Thyroid gland (tissue), 4 donors: ENCODE measurements around the gene MESP2. TPM values are rescaled to one million over a fixed set of nuclear protein-coding genes. Genes with fewer than 3 reads are reported as not detected.

Experiments used
- DNase-seq, 2 donors: peaks; one replicate each; pipeline ENCODE4 v3.0.0-alpha.2; 2019
- H3K27ac ChIP-seq, 3 donors: fragments of 200-600 bp; sonication (generic); 1 replicate in 2 of 3; 2 replicates in 1 of 3; pipeline ENCODE4 v1.5.1; 2016 to 2019; ENCODE audit warnings: mild to moderate bottlenecking in 1 of 3, moderate library complexity in 1 of 3
- H3K27me3 ChIP-seq: fragments of 200-600 bp; sonication (generic); one replicate; pipeline ENCODE4 v1.5.1; 2019
- H3K36me3 ChIP-seq, 2 donors: fragments of 200-600 bp; sonication (generic); one replicate each; pipeline ENCODE4 v1.5.1; 2016 to 2019
- H3K4me1 ChIP-seq, 2 donors: fragments of 200-600 bp; sonication (generic); one replicate each; pipeline ENCODE4 v1.5.1; 2017 to 2019
- H3K4me3 ChIP-seq, 3 donors: fragments of 200-600 bp; sonication (generic); replicated peaks in 1 of 3; 1 replicate in 2 of 3; 2 replicates in 1 of 3; pipeline ENCODE4 v1.5.1; 2016; ENCODE audit warnings: mild to moderate bottlenecking in 1 of 3
- H3K9me3 ChIP-seq: fragments of 200-600 bp; sonication (generic); one replicate; pipeline ENCODE4 v1.5.1; 2017
- POLR2A ChIP-seq, 2 donors: fragments of 450-650 bp; IDR thresholded peaks; one replicate each; pipeline ENCODE4 v1.6.1; 2017; ENCODE audit warnings: antibody characterized with exemption in 2 of 2, mild to moderate bottlenecking in 2 of 2, moderate library complexity in 1 of 2
- WGBS, 2 donors: methylation state at CpG; one replicate each; pipeline ENCODE4 v1.1.5; 2017; 5-methylcytosine and 5-hydroxymethylcytosine counted together
- intact Hi-C: fragments of 100-400 bp; cut with DNase I; formaldehyde crosslinking; loops from one replicate; pipeline ENCODE4 v1.15.1; 2023
- total RNA-seq, 4 donors: library from RNA; depleted of rRNA; stranded (reverse); fragments of >200 nt; gene quantifications; one replicate each; pipeline ENCODE4 v1.2.3, GENCODE V29; 2016
- TF ChIP-seq, protein P1 (sequence below), 6 experiments: fragments of 200-600 bp in 3 of 6; fragments of 450-650 bp in 3 of 6; sonication (generic) in 3 of 6; IDR thresholded peaks; one replicate each; pipeline ENCODE4 v1.5.1; 2016 to 2019; ENCODE audit warnings: antibody characterized with exemption in 6 of 6, mild to moderate bottlenecking in 2 of 6, inconsistent platforms in 1 of 6, moderate library complexity in 1 of 6

MESP2 gene
- total RNA-seq, 4 donors from 2014 or later: 0.34 to 0.67 TPM; not detected in 2

DNA sequence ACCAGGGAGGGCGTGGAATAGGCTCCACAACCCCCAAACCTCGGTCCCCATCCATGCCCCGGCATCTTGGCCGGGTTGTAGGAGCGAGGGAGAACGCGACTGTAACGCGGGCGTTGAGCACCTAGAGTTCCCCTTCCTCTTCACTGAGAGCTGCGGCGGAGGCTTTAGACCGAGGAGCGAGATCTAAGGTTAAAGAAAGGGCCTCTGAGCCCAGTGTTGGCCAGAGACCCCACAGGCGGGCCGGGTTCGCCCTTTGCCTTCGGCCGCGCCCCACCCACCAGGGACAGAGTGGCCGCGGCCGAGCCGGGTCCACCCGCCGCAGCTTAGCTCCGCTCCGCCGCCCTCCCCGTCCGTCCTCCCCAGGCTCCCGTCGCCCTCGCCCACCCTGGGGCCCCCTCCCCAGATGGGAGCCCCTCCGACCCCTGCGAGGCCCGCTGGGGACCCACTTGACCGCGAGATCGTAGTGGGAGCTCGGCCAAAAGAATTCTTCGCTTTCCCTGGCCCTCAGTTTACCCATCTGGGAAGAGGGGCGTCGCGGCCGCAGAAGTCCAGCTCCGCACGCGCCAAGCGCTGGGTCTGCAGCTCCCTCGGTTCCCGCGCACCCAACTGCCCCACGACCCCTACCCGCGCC lies 38.1 kb downstream of the MESP2 start:
- TF ChIP-seq, protein P1, sequence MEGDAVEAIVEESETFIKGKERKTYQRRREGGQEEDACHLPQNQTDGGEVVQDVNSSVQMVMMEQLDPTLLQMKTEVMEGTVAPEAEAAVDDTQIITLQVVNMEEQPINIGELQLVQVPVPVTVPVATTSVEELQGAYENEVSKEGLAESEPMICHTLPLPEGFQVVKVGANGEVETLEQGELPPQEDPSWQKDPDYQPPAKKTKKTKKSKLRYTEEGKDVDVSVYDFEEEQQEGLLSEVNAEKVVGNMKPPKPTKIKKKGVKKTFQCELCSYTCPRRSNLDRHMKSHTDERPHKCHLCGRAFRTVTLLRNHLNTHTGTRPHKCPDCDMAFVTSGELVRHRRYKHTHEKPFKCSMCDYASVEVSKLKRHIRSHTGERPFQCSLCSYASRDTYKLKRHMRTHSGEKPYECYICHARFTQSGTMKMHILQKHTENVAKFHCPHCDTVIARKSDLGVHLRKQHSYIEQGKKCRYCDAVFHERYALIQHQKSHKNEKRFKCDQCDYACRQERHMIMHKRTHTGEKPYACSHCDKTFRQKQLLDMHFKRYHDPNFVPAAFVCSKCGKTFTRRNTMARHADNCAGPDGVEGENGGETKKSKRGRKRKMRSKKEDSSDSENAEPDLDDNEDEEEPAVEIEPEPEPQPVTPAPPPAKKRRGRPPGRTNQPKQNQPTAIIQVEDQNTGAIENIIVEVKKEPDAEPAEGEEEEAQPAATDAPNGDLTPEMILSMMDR (IDR thresholded peaks at IDR 0.05): no peak
- TF ChIP-seq POLR2A (IDR thresholded peaks at IDR 0.05): no peak
- WGBS, 2 donors: 18% methylated on average over 14 to 26 of the region's 56 CpGs
- intact Hi-C loops: no loop called here
- Histone ChIP-seq H3K36me3 (no peaks in the 10 kb centered on the region), H3K4me1 (peaks cover 10 to 19% of the 10 kb centered on the region in 2 donors), H3K27ac (peak overlapping the region; percentile 10 to 32 (median 16)), H3K4me3 (peak overlapping the region in 1 of 3 donors; percentile 35), H3K9me3 (no peaks in the 10 kb centered on the region), H3K27me3 (no peaks in the 10 kb centered on the region)
- DNase-seq: no peak

DNA sequence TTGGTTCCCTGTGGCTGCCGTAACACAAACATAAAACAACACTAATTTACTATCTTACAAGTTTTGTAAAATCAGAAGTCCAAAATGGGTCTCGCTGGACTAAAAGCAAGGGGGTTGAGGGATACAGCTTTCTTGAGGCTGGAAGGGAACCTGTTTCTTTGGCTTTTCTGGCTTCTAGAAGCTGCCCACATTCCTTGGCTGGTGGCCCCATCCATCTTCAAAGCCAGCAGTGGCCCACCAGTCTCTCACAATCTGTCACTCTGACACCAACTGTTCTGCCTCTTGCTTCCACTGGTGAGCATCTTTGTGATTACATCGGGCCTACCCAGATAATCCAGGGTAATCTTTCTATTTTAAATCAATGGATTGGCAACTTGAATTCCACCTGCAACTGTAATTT lies 39.6 kb downstream of the MESP2 start:
- 89 to 90% methylated on average over 3 of the region's 3 CpGs for WGBS, 2 donors
- H3K27ac ChIP-seq: no peak overlapping the region

DNA sequence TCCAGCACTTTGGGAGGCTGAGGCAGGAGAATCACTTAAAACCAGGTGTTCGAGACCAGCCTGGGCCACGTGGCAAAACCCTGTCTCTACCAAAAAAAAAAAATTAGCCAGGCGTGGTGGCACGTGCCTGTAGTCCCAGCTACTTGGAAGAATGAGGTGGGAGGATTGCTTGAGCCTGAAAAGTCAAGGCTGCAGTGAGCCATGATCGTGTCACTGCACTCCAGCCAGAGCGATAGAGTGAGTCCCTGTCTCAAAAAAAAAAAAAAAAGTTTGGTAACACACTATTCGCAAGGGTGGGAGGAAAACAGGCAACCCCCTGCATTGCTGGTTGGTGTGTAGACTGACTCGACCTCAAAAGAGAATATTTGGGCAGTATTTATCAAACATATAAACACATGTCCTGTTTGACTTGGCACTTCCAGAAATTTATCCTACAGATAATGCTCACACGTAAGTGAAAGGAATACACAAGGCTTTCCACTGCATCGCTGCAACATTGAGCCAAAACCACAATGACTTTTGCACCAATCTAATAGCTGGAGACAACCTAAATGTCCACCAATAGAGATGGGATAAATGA lies 41.7 kb downstream of the MESP2 start:
- no peaks in the 10 kb centered on the region for H3K27me3 ChIP-seq
- no peak for TF ChIP-seq POLR2A (IDR thresholded peaks at IDR 0.05)
- H3K4me1 ChIP-seq: peaks cover 8 to 16% of the 10 kb centered on the region in 2 donors
- H3K36me3 ChIP-seq: no peaks in the 10 kb centered on the region
- WGBS, 2 donors: 71 to 80% methylated on average over 10 of the region's 10 CpGs
- no peak overlapping the region for H3K4me3 ChIP-seq
- no peak for DNase-seq
- H3K9me3 ChIP-seq: no peaks in the 10 kb centered on the region
- intact Hi-C loops: no loop called here
- no peak overlapping the region for H3K27ac ChIP-seq

More for the DNA sequence above, 39.6 kb downstream of the MESP2 start:
- Histone ChIP-seq H3K27me3 (no peaks in the 10 kb centered on the region), H3K4me3 (no peak overlapping the region), H3K4me1 (peaks cover 8 to 19% of the 10 kb centered on the region in 2 donors), H3K9me3 (no peaks in the 10 kb centered on the region), H3K36me3 (no peaks in the 10 kb centered on the region)
- no peak for TF ChIP-seq POLR2A (IDR thresholded peaks at IDR 0.05)
- TF ChIP-seq, protein P1 (IDR thresholded peaks at IDR 0.05): no peak
- DNase-seq: no peak
- intact Hi-C loops: no loop called here

DNA sequence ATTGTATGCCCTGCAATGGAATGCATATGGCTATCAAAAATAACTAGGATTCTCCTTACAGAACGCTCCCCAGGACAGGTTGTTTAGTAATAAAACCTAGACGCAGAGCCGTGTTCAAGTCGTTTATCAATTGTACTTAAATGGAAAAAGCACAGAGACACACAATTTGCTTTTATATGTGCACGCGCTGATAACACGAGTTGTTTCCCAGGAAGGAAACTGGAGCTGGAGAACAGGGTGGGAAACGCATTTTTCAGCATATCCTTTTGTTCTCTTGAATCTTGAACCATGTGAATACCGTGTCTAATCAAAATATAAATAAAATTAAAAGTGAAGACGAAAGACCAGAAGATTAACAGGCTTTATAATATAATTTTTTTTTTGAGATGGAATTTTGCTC lies 42.2 kb downstream of the MESP2 start:
- Histone ChIP-seq H3K9me3 (no peaks in the 10 kb centered on the region), H3K4me3 (no peak overlapping the region), H3K27me3 (no peaks in the 10 kb centered on the region), H3K27ac (no peak overlapping the region), H3K4me1 (peaks cover 8 to 16% of the 10 kb centered on the region in 2 donors), H3K36me3 (no peaks in the 10 kb centered on the region)
- WGBS, 2 donors: 63 to 78% methylated on average over 10 of the region's 10 CpGs
- no peak for TF ChIP-seq POLR2A (IDR thresholded peaks at IDR 0.05)
- TF ChIP-seq, protein P1 (IDR thresholded peaks at IDR 0.05): no peak
- intact Hi-C loops: no loop called here
- DNase-seq: no peak

DNA sequence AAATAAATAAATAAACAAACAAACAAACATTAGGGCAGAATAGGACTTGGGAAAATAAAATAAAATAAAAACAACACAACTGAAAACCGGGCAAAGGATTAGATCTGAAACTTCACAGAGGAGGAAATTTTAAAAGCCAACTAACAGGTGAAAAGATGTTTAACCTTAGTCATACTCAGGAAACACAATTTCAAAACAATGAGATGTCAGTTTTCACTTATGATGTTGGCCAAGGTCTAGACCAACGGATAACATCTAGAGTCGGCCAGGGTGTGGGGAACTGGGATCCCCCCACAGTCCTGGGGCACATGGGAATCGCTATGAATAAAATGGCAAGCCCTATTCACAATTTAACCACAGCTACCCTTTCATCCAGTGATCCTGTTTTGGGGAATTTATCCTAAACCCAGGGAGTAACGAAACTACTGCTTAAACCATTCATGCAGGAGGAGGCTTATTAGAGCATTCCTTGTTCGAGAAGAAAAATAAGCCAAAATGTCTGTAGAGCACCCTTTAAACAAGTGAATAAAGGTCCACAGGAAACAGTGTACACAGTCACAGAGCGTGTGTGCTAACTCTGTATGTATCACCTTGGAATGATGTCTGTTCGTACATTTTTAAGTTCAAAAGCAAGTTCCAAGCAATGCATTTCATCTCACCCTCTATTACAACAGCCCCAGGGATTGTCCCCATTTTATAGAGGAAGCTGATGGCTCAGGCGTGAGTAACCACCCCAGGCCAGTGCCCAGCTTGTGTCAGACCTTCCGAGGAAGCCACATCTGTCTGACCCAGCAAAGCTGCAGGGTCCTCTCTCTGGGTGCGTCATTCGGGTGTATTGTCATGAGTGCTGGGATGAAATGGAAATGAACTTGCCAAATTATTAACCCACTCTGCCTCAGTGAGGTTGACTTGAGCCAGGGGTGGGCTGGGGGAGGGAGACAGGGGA lies 44.8 kb downstream of the MESP2 start:
- 67 to 69% methylated on average over 12 of the region's 12 CpGs for WGBS, 2 donors
- Histone ChIP-seq H3K9me3 (no peaks in the 10 kb centered on the region), H3K27ac (no peak overlapping the region), H3K4me1 (no peaks in the 10 kb centered on the region), H3K27me3 (no peaks in the 10 kb centered on the region), H3K4me3 (no peak overlapping the region), H3K36me3 (no peaks in the 10 kb centered on the region)
- intact Hi-C loops: no loop called here
- no peak for DNase-seq
- TF ChIP-seq, protein P1 (IDR thresholded peaks at IDR 0.05): no peak
